Endothelial cell of umbilical vein (primary cell): ENCODE measurements around the gene TRAF3. TPM values are rescaled to one million over a fixed set of nuclear protein-coding genes. Genes with fewer than 3 reads are reported as not detected.

ENCODE experiments used
- BruUV-seq: library from RNA; stranded (reverse); fragments of 400-500 nt; replicated peaks from 2 replicates; lab custom pipeline; 2021; lab: Mats Ljungman, UMichigan
- CTCF ChIA-PET: fragments of 300-600, 350-600 bp; sonication (Branson Sonifier 250); formaldehyde crosslinking; loops from one replicate; lab custom pipeline; 2021; ENCODE audit warnings: antibody characterized with exemption, inconsistent platforms; lab: Charles Lee
- POLR2A ChIA-PET: fragments of 300-600, 350-600 bp; sonication (Branson Sonifier 250); formaldehyde crosslinking; loops from one replicate; lab custom pipeline; 2021; ENCODE audit warnings: antibody characterized with exemption, inconsistent platforms; lab: Charles Lee
- DNase-seq: peaks from one replicate; pipeline ENCODE4 v3.0.0-alpha.2; 2011; ENCODE audit warnings: low read depth, low spot score
- FAIRE-seq: peaks from 2 replicates; lab custom pipeline; 2011; peaks lifted over from hg19 to GRCh38; lab: Jason Lieb, UNC
- H2AFZ ChIP-seq: 2 replicates; pipeline ENCODE4 v1.6.0; 2012; ENCODE audit warnings: low read depth, low read length, control low read depth, inconsistent platforms
- H3K27ac ChIP-seq: 2 replicates; pipeline ENCODE4 v1.5.1; 2011; ENCODE audit warnings: low read depth, mild to moderate bottlenecking, control low read depth, low read length, moderate library complexity; ENCODE audit not compliant: insufficient read depth
- H3K27me3 ChIP-seq, 2 experiments: 2 replicates each; pipeline versions ENCODE4 v1.6.0 to v1.6.1; 2011; ENCODE audit warnings: low read length in 2 of 2, mixed read lengths in 1 of 2; ENCODE audit not compliant: control insufficient read depth in 2 of 2, insufficient read depth in 2 of 2
- H3K36me3 ChIP-seq, 2 experiments: 2 replicates in 1 of 2; 3 replicates in 1 of 2; pipeline ENCODE4 v1.5.1; 2011; ENCODE audit warnings: low read length in 2 of 2, mild to moderate bottlenecking in 1 of 2, moderate library complexity in 1 of 2; ENCODE audit not compliant: control insufficient read depth in 2 of 2, insufficient read depth in 2 of 2; ENCODE audit errors: extremely low read depth in 1 of 2
- H3K4me1 ChIP-seq: 3 replicates; pipeline ENCODE4 v1.5.1; 2011; ENCODE audit warnings: mild to moderate bottlenecking, low read length; ENCODE audit not compliant: control insufficient read depth, insufficient read depth; ENCODE audit errors: extremely low read depth
- H3K4me2 ChIP-seq: 2 replicates; pipeline ENCODE4 v1.6.1; 2011; ENCODE audit warnings: low read length, control low read depth, mixed read lengths; ENCODE audit not compliant: insufficient read depth
- H3K4me3 ChIP-seq, 3 experiments: fragments of 200-600 bp in 1 of 3; sonication (generic), shearing (Covaris generic) in 1 of 3; replicated peaks in 1 of 3; 2 replicates each; pipeline ENCODE4 v1.5.1; 2011 to 2016; ENCODE audit warnings: control low read depth in 3 of 3, low read length in 3 of 3, mild to moderate bottlenecking in 2 of 3, inconsistent platforms in 1 of 3, low read depth in 1 of 3, moderate library complexity in 1 of 3; ENCODE audit not compliant: insufficient read depth in 1 of 3
- H3K79me2 ChIP-seq: 2 replicates; pipeline ENCODE4 v1.6.0; 2012; ENCODE audit warnings: low read length, inconsistent platforms; ENCODE audit not compliant: control insufficient read depth, insufficient read depth
- H3K9ac ChIP-seq: replicated peaks from 2 replicates; pipeline ENCODE3; 2011; ENCODE audit warnings: low read length, control low read depth; ENCODE audit not compliant: insufficient read depth; ENCODE audit errors: extremely low read depth
- H3K9me1 ChIP-seq: replicated peaks from 3 replicates; pipeline ENCODE4 v1.6.0; 2011; ENCODE audit warnings: mild to moderate bottlenecking, low read length; ENCODE audit not compliant: control insufficient read depth, insufficient read depth; ENCODE audit errors: extremely low read depth
- H3K9me3 ChIP-seq: replicated peaks from 2 replicates; pipeline ENCODE4 v1.5.1; 2012; ENCODE audit warnings: low read length, inconsistent platforms; ENCODE audit not compliant: control insufficient read depth, insufficient read depth
- H4K20me1 ChIP-seq: replicated peaks from 2 replicates; pipeline ENCODE3; 2011; ENCODE audit warnings: mild to moderate bottlenecking, low read length; ENCODE audit not compliant: control insufficient read depth, insufficient read depth; ENCODE audit errors: extremely low read depth
- EZH2 ChIP-seq: IDR thresholded peaks from 2 replicates; pipeline ENCODE4 v1.6.1; 2012; ENCODE audit warnings: borderline replicate concordance, low read depth, mild to moderate bottlenecking, moderate library complexity, low read length, inconsistent platforms; ENCODE audit not compliant: severe bottlenecking
- FOS ChIP-seq: IDR thresholded peaks from 2 replicates; pipeline ENCODE4 v1.6.1; 2011; ENCODE audit warnings: mild to moderate bottlenecking, low read length, moderate library complexity, borderline replicate concordance; ENCODE audit not compliant: insufficient read depth
- GATA2 ChIP-seq: IDR thresholded peaks from 2 replicates; pipeline ENCODE4 v1.7.0; 2011; ENCODE audit warnings: low read depth, mild to moderate bottlenecking, moderate library complexity, mixed read lengths, low read length; ENCODE audit not compliant: insufficient read length, insufficient read depth
- JUN ChIP-seq: IDR thresholded peaks from 2 replicates; pipeline ENCODE4 v1.6.1; 2011; ENCODE audit warnings: borderline replicate concordance, low read depth; ENCODE audit not compliant: insufficient read length, insufficient read depth
- MYC ChIP-seq: IDR thresholded peaks from one replicate; pipeline ENCODE4 v1.6.1; 2011; ENCODE audit warnings: mild to moderate bottlenecking, low read depth, low read length
- POLR2A ChIP-seq: IDR thresholded peaks from 2 replicates; pipeline ENCODE4 v1.6.1; 2012; ENCODE audit warnings: low read depth, mild to moderate bottlenecking, control low read depth, low read length
- POLR2AphosphoS5 ChIP-seq: IDR thresholded peaks from 2 replicates; pipeline ENCODE4 v1.6.1; 2012; ENCODE audit warnings: low read depth, mild to moderate bottlenecking, control low read depth, low read length, moderate library complexity; ENCODE audit not compliant: insufficient read depth
- dilution Hi-C: fragments of 300-500 bp; cut with MboI; formaldehyde crosslinking; loops from one replicate; pipeline ENCODE4 v1.15.0; 2019; ENCODE audit warnings: low sequenced_read_pairs; ENCODE audit not compliant: extremely low pct_ligation_motif_present
- intact Hi-C: fragments of 100-400 bp; cut with micrococcal nuclease; formaldehyde crosslinking; loops from one replicate; pipeline ENCODE4 v1.10.0; 2022
- polyA plus RNA-seq, 4 experiments: library from polyadenylated mRNA; depleted of rRNA in 3 of 4; stranded (reverse) in 3 of 4; unstranded in 1 of 4; fragments of >200 nt; gene quantifications; 2 replicates each; pipeline versions ENCODE4 v1.2.1 to v1.2.3, GENCODE V29; 2011 to 2012; ENCODE audit warnings: missing spikeins in 1 of 4
- total RNA-seq: library from RNA; stranded (reverse); gene quantifications from 2 replicates; pipeline ENCODE4 v1.2.3, GENCODE V29; 2021
- TF ChIP-seq, protein P1 (sequence below): IDR thresholded peaks from 2 replicates; pipeline ENCODE4 v1.6.1; 2011; ENCODE audit not compliant: insufficient read depth, insufficient read length
- TF ChIP-seq, protein P2 (sequence below), 2 donors: IDR thresholded peaks; 1 replicate in 1 of 2; 2 replicates in 1 of 2; pipeline ENCODE4 v1.5.1; 2011; ENCODE audit warnings: low read length in 2 of 2, mild to moderate bottlenecking in 2 of 2, moderate library complexity in 2 of 2, control low read depth in 1 of 2, inconsistent platforms in 1 of 2, low read depth in 1 of 2; ENCODE audit not compliant: insufficient read depth in 1 of 2; ENCODE audit errors: extremely low read depth in 1 of 2

TRAF3 gene
- total and polyA plus RNA-seq, 2 donors (not counting 3 experiments of a cell fraction or from before 2014, with no cell fraction given) = 14.4 to 27.6 TPM

DNA sequence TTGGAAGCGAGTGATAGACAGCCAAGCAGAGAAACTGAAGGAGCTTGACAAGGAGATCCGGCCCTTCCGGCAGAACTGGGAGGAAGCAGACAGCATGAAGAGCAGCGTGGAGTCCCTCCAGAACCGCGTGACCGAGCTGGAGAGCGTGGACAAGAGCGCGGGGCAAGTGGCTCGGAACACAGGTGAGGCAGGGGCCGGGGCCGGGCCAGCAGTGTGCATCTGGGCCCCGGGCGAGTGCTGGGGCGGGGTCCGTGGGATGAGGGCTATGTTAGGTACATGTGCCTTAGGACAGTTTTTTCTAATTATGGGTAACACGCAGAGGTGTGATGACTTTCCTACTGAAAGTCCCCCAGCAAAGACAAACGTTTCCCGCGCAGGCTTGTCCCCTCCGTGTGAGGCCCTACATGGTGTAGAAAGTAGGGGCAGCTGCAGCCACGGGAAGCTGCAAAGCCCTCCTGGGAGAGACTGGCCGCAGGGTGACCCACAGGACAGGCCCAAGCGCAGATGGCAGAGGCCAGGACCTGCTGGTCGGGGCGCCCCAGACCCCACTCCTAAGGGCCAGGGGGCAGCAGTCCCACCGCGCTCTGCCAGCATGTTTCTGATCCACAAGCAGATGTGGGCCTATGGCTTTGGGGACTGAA lies 126.1 kb downstream of the TRAF3 start:
- no peak for DNase-seq
- intact Hi-C loops (no loop called here), dilution Hi-C loops (no loop called here)
- H3K4me3 ChIP-seq = no peak overlapping the region
- no TSS peak for BruUV-seq
- H3K27ac ChIP-seq = no peak overlapping the region
- H3K9ac ChIP-seq = no peak overlapping the region
- no peaks in the 10 kb centered on the region for H3K9me3 ChIP-seq
- H3K4me1 ChIP-seq = no peaks in the 10 kb centered on the region
- H3K27me3 ChIP-seq = no peaks in the 10 kb centered on the region
- H3K36me3 ChIP-seq = peaks cover 0 to 15% of the 10 kb centered on the region in 2 experiments
- TF ChIP-seq POLR2A = no peak
- TF ChIP-seq FOS = no peak
- no peak for TF ChIP-seq POLR2AphosphoS5
- TF ChIP-seq, protein P1, sequence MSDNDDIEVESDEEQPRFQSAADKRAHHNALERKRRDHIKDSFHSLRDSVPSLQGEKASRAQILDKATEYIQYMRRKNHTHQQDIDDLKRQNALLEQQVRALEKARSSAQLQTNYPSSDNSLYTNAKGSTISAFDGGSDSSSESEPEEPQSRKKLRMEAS = no peak
- TF ChIP-seq, protein P2, sequence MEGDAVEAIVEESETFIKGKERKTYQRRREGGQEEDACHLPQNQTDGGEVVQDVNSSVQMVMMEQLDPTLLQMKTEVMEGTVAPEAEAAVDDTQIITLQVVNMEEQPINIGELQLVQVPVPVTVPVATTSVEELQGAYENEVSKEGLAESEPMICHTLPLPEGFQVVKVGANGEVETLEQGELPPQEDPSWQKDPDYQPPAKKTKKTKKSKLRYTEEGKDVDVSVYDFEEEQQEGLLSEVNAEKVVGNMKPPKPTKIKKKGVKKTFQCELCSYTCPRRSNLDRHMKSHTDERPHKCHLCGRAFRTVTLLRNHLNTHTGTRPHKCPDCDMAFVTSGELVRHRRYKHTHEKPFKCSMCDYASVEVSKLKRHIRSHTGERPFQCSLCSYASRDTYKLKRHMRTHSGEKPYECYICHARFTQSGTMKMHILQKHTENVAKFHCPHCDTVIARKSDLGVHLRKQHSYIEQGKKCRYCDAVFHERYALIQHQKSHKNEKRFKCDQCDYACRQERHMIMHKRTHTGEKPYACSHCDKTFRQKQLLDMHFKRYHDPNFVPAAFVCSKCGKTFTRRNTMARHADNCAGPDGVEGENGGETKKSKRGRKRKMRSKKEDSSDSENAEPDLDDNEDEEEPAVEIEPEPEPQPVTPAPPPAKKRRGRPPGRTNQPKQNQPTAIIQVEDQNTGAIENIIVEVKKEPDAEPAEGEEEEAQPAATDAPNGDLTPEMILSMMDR (IDR thresholded peaks at IDR 0.05; ENCODE audit: extremely low read depth in 1 of 2, insufficient read depth in 1 of 2, low read depth in 1 of 2, low read length in 2 of 2) = no peak
- no peak for TF ChIP-seq JUN
- TF ChIP-seq EZH2 = no peak
- no peak for TF ChIP-seq GATA2
- TF ChIP-seq MYC = no peak
- no peak overlapping the region for H3K4me2 ChIP-seq
- no peak for FAIRE-seq
- H3K9me1 ChIP-seq = no peaks in the 10 kb centered on the region
- ChIA-PET CTCF (interaction anchor here (0.7 to 1.1 kb wide), 2 partner anchors 14 to 209 kb away, joined by 3 to 4 read pairs; no protein-coding TSS in a partner anchor), POLR2A (no interaction called here)
- no peaks in the 10 kb centered on the region for H3K79me2 ChIP-seq
- H4K20me1 ChIP-seq = no peaks in the 10 kb centered on the region
- no peak overlapping the region for H2AFZ ChIP-seq
